GM18870 (cell line): Measurements from ENCODE around the gene TEKT5.

Experiments used
- ATAC-seq: cut with Tn5 transposase; IDR thresholded peaks from one replicate; pipeline ENCODE4 v1.9.1; 2021; ENCODE audit warnings: moderate library complexity; ENCODE audit not compliant: unreplicated experiment

Gene TEKT5

DNA sequence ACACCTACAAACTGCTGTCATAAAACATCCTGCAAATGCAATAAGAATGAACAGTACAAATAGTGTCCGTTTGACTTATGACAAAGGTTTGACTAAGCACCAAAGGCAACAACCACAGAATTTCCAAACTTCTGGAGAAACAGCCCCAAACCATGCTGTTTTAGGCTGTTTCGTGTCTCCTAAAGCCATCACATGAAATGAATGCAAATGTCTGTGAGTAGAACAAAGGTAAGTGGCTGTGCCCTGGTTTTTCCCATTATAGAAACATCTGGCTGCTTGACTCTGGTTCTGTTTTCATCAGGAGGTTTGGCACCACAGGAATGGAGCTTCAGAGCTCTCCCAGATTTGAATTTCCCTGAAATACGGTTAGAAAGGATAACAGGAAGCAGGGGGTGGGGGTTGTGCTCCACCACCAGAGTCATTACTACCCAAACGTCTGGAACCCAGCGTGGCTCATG is 109.7 kb downstream of the TEKT5 start:
- no peak for ATAC-seq

DNA sequence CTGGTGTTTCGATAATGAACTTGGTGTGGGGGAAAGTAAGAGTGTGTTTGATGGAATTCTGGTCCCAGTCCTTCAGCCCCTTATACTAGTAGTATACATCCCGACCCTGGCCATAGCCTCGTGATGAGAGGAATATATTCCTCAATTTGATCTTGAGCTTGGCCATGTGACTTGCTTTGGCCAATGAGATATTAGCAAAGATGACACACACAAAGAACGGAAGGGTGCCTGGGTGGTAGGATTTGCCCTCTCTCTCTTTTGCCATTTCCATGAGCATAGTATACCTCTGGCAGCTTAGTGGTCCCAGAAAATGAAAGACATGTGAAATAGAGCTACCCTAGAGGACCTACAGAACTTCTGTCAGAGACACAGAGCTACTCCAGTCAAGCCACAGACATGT is 111.5 kb downstream of the TEKT5 start:
- ATAC-seq = no peak

GRCh38 chr16:10581507-10581906 is 113.2 kb downstream of the TEKT5 start:
- ATAC-seq = no peak

- no peak for ATAC-seq
These were observed 113.9 kb downstream of the TEKT5 start for GRCh38 chr16:10580883-10581247.

GRCh38 chr16:10579965-10580882 is 114.5 kb downstream of the TEKT5 start, which contains the start of gene EMP2:
EMP2 (minus strand) TSS chr16:10580598; CDS start chr16:10547617, 32,981 bp downstream.
- ATAC-seq = no peak

DNA sequence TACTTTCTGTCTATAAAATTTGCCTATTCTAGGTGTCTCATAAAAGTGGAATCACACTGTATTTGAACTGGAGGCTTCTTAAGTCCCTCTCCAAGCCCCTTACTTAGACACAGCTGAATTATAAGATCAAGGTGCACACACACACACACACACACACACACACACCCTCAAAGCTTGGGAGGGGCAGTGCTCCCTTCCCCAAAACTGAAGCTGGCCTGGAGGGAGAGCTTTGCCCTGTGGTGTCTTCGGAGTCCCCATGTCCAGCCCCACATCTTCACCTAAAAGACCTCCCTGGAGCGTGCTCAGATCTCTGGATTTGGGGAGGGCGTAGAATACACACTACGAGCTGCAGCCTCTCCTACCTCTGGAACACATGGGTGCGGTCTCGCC is 115.2 kb downstream of the TEKT5 start:
- no peak for ATAC-seq

DNA sequence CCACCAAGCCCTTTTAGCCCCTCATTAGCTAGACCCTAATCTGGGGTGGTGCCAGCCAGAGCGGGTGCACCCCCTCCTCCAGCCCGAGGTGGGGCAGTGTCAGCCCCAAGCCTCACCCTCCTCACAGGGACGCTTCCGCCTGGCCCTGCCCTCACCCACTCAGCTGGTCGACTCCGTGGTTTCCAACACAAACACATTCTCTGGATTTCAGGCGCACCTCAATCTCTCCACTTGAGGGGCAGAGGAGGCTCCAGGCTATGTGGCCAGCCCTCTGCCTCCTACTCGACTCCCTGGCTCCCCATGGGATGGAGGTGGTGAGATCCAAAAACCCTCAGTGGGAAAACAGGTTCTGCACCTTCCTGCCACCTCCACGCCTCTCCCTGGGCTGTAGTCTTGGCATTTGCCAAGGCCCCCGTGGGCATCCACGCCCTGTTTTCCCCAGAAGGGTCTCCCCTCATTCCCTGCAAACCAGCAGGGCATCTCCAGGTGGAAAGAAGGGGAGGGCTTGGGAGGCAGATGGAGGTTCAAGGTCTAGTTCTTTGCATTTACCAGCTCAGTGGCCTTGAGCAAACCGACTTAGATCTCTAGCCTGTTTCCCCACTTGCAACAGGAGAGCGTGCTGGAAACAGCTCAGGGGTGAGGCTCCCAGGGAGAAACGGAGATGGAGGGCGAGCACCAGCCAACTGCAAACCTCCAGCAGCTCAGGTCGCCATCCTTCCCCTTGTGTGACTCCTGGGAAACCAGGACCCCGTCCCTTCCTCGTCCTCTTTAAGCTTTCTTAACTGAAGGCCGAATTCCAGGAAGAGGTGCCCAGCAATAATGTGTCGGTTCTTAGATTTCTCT is 116.0 kb downstream of the TEKT5 start:
- no peak for ATAC-seq
